Right renal cortex interstitium (tissue), 3 donors: ENCODE data around the gene CD93. TPM values are rescaled to one million over a fixed set of nuclear protein-coding genes. Genes with fewer than 3 reads are reported as not detected.

Experiments used
- DNase-seq, 3 donors: peaks; one replicate each; pipeline ENCODE4 v3.0.0-alpha.2; 2013; ENCODE audit warnings: low read depth in 3 of 3, low spot score in 2 of 3
- polyA plus RNA-seq, 3 donors: library from polyadenylated mRNA; unstranded; fragments of 120-200 nt; gene quantifications; one replicate each; pipeline ENCODE4 v1.2.1, GENCODE V29; 2013; ENCODE audit not compliant: insufficient read length in 3 of 3

The CD93 gene
- polyA plus RNA-seq, 3 donors: 39.5 to 44.4 (median 44.3) TPM

- no peak for DNase-seq
Measured at GRCh38 chr20:23120936-23121750, 35.0 kb upstream of the CD93 start.

GRCh38 chr20:23120261-23120660, 34.1 kb upstream of the CD93 start:
- no peak for DNase-seq

- no peak for DNase-seq
Measured at GRCh38 chr20:23119456-23120216, 33.5 kb upstream of the CD93 start.

- DNase-seq: no peak
Measured at GRCh38 chr20:23118766-23119165, 32.6 kb upstream of the CD93 start.

- no peak for DNase-seq
Measured at GRCh38 chr20:23118144-23118543, 32.0 kb upstream of the CD93 start.

- DNase-seq: no peak
Measured at GRCh38 chr20:23117738-23118137, 31.6 kb upstream of the CD93 start.

- no peak for DNase-seq
Measured at GRCh38 chr20:23116311-23117089, 30.4 kb upstream of the CD93 start.

- DNase-seq: no peak
Measured at GRCh38 chr20:23115822-23116221, 29.7 kb upstream of the CD93 start.

GRCh38 chr20:23114448-23115082, 28.4 kb upstream of the CD93 start:
- DNase-seq: no peak

GRCh38 chr20:23114018-23114417, 27.9 kb upstream of the CD93 start:
- DNase-seq: no peak

- DNase-seq: no peak
Measured at GRCh38 chr20:23112595-23112994, 26.5 kb upstream of the CD93 start.

- DNase-seq: no peak
Measured at GRCh38 chr20:23111944-23112342, 25.8 kb upstream of the CD93 start.

- no peak for DNase-seq
Measured at GRCh38 chr20:23111307-23111943, 25.3 kb upstream of the CD93 start.

- DNase-seq: no peak
Measured at GRCh38 chr20:23108871-23109270, 22.7 kb upstream of the CD93 start.

- DNase-seq: no peak
Measured at GRCh38 chr20:23107466-23107865, 21.3 kb upstream of the CD93 start.

- no peak for DNase-seq
Measured at GRCh38 chr20:23106271-23106851, 20.2 kb upstream of the CD93 start.

- DNase-seq: no peak
Measured at GRCh38 chr20:23105193-23105592, 19.1 kb upstream of the CD93 start.

- no peak for DNase-seq
Measured at GRCh38 chr20:23103284-23104018, 17.3 kb upstream of the CD93 start.

GRCh38 chr20:23101696-23102406, 15.7 kb upstream of the CD93 start:
- DNase-seq: no peak
